Measurements from ENCODE around the gene LDLRAD4. TPM values are rescaled to one million over a fixed set of nuclear protein-coding genes. Genes with fewer than 3 reads are reported as not detected.

LDLRAD4 gene
- total RNA-seq, 1 donor from 2014 or later: 18.4 TPM

GRCh38 chr18:13513021-13513420 is 294.5 kb downstream of the LDLRAD4 start:
- Histone ChIP-seq H3K36me3 (no peaks in the 10 kb centered on the region), H3K9me3 (no peaks in the 10 kb centered on the region), H3K27ac (no peak overlapping the region), H3K27me3 (no peaks in the 10 kb centered on the region), H3K4me1 (no peaks in the 10 kb centered on the region), H3K4me3 (no peak overlapping the region)
- TF ChIP-seq CTCF (IDR thresholded peaks at IDR 0.05): no peak
- DNase-seq (no peak), ATAC-seq (peak; percentile 28)
- intact Hi-C loops (cut with DNase I): no loop called here

- H3K4me1 ChIP-seq: no peaks in the 10 kb centered on the region
- no peak overlapping the region for H3K4me3 ChIP-seq
- ATAC-seq: no peak
- intact Hi-C loops (cut with DNase I): no loop called here
- no peak for DNase-seq
- H3K27ac ChIP-seq: no peak overlapping the region
- H3K36me3 ChIP-seq: no peaks in the 10 kb centered on the region
- no peaks in the 10 kb centered on the region for H3K9me3 ChIP-seq
- TF ChIP-seq CTCF (IDR thresholded peaks at IDR 0.05): no peak
- H3K27me3 ChIP-seq: no peaks in the 10 kb centered on the region
These were observed 294.9 kb downstream of the LDLRAD4 start for GRCh38 chr18:13513481-13513880.

GRCh38 chr18:13514558-13514957 is 296.0 kb downstream of the LDLRAD4 start:
- DNase-seq: no peak
- no peaks in the 10 kb centered on the region for H3K27me3 ChIP-seq
- no peak for ATAC-seq
- H3K4me1 ChIP-seq: no peaks in the 10 kb centered on the region
- TF ChIP-seq CTCF (IDR thresholded peaks at IDR 0.05): no peak
- no peaks in the 10 kb centered on the region for H3K36me3 ChIP-seq
- no peaks in the 10 kb centered on the region for H3K9me3 ChIP-seq
- intact Hi-C loops (cut with DNase I): no loop called here
- no peak overlapping the region for H3K4me3 ChIP-seq
- no peak overlapping the region for H3K27ac ChIP-seq

GRCh38 chr18:13516855-13517254 is 298.3 kb downstream of the LDLRAD4 start:
- DNase-seq: no peak
- no peak overlapping the region for H3K4me3 ChIP-seq
- H3K36me3 ChIP-seq: no peaks in the 10 kb centered on the region
- no peaks in the 10 kb centered on the region for H3K9me3 ChIP-seq
- no peaks in the 10 kb centered on the region for H3K4me1 ChIP-seq
- TF ChIP-seq CTCF (IDR thresholded peaks at IDR 0.05): no peak
- intact Hi-C loops (cut with DNase I): no loop called here
- no peak overlapping the region for H3K27ac ChIP-seq
- no peak for ATAC-seq
- H3K27me3 ChIP-seq: no peaks in the 10 kb centered on the region

- no peak overlapping the region for H3K4me3 ChIP-seq
- H3K9me3 ChIP-seq: no peaks in the 10 kb centered on the region
- ATAC-seq (no peak), DNase-seq (no peak)
- H3K27me3 ChIP-seq: no peaks in the 10 kb centered on the region
- H3K4me1 ChIP-seq: no peaks in the 10 kb centered on the region
- intact Hi-C loops (cut with DNase I): no loop called here
- H3K27ac ChIP-seq: no peak overlapping the region
- H3K36me3 ChIP-seq: no peaks in the 10 kb centered on the region
- no peak for TF ChIP-seq CTCF (IDR thresholded peaks at IDR 0.05)
These were observed 298.8 kb downstream of the LDLRAD4 start for GRCh38 chr18:13517369-13517768.

- H3K27me3 ChIP-seq: no peaks in the 10 kb centered on the region
- no peaks in the 10 kb centered on the region for H3K36me3 ChIP-seq
- DNase-seq (no peak), ATAC-seq (no peak)
- no peaks in the 10 kb centered on the region for H3K9me3 ChIP-seq
- TF ChIP-seq CTCF (IDR thresholded peaks at IDR 0.05): no peak
- H3K27ac ChIP-seq: no peak overlapping the region
- intact Hi-C loops (cut with DNase I): no loop called here
- no peak overlapping the region for H3K4me3 ChIP-seq
- H3K4me1 ChIP-seq: no peaks in the 10 kb centered on the region
These were observed 299.8 kb downstream of the LDLRAD4 start for GRCh38 chr18:13518382-13518781.

Measured in upper lobe of right lung (tissue), 1 donor.